GM19238 (cell line): ENCODE data around the gene CFLAR.
"Not testable (repeated sequence)": the region's sequence is repeated elsewhere in the genome, so short reads cannot be mapped to it uniquely, and the experiment has no call there.

Source experiments
- DNase-seq: peaks from one replicate; pipeline ENCODE4 v3.0.0; 2011; ENCODE audit warnings: low spot score; ENCODE audit not compliant: insufficient read length

CFLAR gene

DNA sequence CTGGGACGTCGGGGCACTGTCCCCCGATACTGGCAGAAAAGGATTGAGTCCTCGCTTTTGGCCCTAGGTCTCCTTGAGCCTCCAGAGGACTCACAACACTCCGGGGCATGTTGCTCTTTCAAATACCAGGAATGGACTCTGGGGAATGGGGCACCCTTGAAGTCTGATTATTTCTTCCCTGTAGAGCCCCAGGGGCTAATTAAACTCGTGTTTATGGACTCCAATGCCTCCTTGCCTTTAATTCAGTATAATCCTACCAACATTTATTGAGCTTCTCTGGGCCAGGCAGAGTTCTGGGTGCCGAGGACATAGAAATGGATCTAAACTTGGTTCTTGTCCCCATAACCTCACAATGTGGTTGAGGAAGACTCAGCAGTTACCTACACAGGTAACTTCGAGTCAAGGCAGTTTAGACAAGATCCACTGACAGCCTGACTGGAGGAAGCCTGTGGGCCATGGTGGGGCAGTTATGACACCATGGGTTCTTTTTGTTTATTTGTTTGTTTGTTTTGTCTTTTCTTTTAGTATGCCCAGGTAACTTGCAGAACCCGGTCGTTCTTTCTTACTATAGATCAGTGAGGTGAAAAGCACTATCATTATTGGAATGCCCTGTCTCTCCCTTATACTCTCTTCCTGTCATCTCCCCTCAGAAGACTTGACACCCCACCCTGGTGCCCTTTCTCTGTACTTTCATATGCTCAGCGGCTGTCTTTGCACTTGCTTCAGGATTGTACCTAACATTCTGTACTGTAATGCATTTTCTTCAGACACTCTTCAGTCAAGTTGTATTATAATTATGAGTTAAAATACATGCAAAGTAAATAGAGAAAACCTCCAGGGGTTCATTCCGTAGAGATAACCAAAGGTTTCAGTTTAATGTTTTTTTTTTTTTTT lies 3.2 kb downstream of the CFLAR start:
- no peak for DNase-seq

DNA sequence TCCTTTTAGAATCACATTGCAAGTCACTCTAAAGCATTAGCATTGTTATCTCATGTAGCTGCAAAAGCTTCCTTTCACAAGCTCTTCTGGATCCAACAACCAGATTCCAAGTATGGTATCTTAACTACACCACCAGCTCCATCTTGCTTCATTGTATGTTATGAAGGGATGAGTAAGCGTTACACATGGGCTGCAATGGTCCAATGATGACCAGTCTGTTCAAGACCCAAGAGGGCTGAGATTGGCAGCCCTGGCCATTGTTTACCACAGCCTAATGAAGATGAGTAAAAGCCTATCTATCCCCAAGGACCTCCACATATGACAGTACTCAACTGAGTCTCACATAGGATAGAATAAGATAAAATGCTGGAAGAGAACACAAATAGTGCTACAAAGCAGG lies 6.3 kb downstream of the CFLAR start:
- DNase-seq, result no peak

DNA sequence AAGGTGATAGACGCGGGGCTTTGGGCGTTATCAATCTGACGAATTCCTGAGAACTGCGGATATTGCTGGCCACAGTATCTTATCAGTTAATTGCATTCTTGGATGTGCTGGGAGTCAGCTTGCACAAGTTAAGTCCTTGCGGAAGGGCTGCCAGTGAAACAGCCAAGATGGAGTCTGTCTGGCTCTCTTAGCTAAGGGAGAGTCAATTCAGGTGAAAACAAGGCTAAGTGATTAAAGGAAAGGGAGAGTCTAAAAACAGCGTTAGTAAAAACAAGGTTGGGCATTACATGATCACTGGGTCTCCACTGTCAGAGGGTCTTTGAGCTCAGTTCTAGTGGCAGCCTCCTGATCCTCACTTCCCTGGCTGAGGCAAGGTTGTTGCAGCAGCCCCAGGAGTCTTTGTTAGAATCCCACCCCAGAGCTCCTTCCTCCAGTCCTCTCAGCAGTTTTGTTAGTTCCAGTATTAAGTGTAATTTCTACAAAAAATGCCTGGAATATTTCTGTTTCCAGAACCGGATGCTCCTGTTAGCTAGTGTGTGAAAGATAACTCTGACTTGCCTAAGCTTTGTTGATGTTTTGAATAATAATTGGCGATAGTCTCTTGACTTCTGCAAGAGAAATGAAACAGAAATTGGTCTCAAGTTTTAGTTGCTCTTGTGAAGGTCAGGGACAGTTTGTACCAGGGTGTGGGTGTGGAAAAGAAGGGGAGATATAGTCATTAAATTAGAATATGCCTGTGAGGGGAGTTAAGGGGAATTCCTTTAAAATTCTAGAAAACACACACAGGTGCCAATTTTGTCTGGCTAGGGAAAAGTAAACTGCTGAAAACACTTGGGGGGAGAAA lies 10.6 kb downstream of the CFLAR start:
- no peak for DNase-seq

DNA sequence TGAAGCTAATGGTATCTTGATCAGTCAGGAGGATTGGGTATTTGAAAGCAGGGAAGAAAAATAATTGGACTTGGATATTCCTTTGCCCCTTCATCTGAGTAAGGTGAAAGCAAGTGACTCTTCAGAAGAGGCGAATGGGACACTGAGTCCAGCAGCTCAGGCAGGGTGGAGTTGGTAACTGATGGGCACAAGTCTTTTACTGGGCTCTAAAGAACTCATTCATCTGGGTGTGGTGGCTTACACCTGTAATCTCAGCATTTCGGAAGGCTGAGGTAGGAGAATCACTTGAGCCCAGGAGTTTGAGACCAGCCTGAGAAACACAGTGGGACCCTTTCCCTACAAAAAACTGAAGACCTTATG lies 11.2 kb downstream of the CFLAR start:
- no peak for DNase-seq

DNA sequence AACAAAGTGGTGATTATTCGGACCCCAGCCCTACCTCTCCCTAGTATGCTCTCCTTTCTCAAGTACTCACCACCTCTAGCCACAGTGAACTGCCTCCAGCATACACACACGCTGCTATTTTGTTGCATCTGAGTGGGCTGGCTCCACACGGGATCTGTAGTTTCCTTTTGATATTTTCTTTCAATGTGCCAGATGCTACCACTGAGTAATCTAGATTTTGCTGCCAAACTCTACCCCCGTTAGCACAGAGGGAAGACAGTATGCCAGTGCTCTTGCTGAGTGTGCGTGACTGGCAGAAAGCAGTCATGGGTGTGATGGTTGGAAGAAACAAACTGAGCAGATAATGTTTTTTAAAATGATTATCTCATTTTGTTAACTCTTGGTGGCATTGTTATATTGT lies 11.6 kb downstream of the CFLAR start:
- no peak for DNase-seq

DNA sequence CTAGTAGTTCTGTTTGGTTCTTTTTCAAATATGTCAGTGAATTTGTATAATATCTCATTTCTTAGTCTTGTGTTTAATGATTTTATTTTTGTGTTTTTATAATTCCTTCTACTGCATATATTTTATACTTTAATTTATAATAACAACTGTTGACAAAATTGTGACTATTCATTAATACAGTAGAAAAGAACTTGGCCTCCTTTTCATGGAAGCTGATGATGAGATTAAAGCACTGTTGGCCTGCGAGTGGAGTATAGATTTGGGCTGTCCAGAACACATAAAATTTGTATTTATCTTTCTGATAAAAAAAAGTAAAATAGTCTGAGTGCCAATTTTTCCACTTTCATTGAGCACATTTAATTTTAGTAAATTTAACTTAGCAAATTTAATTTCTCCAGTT lies 12.1 kb downstream of the CFLAR start:
- DNase-seq, result no peak

DNA sequence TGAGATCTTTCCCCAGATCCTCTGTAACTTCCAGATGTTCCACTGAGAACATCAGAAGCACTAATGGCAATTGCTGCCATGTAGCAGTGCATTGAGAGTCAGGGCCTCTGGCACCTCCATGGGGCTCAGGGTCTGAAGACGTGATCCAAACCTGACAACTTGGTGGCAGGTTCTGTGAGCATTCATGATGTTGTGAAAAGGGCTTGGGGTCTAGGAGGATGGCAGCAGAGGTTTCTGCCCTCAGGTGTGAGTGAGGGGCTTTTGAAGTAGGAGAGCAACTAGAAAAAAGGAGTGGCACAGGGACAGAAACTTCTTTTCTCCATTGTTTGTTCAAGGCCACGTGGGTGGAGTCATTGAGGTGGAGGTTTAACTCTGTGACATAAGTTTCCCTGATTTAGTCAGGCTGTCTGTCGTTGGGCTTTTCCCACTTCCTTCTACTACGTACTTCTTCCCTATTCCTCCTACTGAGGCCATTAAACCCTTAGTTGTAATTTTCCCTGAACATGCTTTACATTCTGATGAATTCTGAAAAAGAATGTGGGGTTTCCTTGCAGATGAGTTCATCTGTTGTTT lies 13.1 kb downstream of the CFLAR start:
- DNase-seq, result no peak

DNA sequence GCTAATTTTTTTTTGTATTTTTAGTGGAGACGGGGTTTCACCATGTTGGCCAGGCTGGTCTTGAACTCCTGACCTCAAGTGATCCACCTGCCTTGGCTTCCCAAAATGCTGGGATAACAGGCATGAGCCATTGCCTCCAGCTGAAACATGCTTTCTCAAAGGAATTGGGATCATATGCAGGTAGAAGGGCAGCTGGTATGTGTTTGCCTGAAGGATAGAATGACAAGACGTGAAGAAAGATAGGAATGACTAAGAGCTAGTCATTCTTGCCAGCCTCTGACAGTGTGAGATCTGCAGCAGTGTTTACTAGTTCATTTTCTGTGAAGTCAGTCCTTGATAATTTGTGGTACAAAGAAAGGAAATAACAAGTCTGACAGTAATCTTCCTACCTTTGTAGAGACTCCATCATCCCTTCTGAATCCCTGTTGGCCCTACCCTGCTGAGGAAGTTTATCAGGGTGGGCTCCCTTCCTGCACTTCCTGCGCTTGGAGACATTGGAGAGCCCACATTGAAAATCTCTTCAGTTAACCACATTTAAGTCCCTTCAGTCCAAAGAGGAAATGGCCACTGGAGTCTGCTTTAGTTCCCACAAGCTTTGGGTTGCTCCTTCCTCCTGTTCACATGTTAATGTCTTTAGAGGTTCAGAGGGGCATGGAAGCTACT lies 14.7 kb downstream of the CFLAR start:
- no peak for DNase-seq

DNA sequence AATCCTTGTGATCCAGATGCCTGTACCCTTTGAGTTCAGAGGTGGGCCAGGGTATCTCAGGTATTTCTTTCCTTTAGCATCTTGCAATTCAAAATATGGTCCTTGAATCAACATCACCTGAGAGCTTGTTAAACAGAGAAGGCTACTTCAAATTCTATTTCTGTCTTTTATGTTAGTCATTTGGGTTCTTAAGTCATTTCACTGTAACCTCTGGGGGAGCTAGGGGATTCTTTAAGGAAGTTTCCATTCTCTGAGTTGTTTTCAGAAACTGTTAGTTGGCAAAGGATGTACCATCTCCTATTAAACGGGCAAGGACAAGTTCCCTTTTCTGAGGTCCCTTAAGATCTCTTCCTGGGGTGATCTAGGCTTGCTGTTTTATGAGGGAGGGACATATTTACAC lies 16.6 kb downstream of the CFLAR start:
- DNase-seq, result no peak

DNA sequence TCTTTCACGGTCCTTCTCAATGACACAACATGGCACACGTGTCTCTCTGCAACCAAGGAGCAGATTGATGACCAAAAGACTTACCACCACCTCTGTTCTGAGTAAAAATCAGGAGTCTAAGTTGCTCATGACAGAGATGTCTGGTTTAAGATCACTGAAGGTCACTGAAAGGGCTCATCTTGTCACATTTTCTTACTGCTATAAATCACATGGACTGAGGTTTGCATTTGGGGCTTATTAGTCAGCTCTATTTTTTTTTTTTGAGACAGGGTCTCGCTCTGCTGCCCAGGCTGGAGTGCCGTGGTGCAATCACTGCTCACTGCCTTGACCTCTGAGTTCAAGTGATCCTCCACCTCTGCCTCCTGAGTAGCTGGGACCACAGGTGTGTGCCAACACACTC lies 19.4 kb downstream of the CFLAR start:
- no peak for DNase-seq

DNA sequence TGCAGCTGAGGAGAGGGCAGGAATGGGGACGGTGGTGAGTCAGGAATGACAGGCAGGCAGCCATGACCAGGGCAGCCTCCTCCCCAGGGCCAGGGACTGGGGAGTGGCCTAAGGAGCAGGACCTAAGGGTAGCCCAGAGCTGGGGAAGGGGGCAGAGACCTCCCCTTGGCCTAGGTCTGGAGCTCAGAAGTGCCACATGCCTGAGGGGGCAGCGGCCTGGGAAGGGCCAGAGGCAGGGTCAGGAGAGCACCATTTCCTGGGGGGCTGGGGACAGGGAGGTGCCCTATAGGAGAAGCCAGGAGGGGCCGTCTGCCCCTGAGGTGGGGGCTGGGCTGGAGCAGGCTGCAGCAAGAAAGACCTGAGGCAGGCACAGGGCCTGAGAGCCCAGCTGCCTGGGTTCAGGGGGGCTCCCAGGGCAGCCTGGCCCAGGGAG lies 20.9 kb downstream of the CFLAR start:
- DNase-seq, result no peak

DNA sequence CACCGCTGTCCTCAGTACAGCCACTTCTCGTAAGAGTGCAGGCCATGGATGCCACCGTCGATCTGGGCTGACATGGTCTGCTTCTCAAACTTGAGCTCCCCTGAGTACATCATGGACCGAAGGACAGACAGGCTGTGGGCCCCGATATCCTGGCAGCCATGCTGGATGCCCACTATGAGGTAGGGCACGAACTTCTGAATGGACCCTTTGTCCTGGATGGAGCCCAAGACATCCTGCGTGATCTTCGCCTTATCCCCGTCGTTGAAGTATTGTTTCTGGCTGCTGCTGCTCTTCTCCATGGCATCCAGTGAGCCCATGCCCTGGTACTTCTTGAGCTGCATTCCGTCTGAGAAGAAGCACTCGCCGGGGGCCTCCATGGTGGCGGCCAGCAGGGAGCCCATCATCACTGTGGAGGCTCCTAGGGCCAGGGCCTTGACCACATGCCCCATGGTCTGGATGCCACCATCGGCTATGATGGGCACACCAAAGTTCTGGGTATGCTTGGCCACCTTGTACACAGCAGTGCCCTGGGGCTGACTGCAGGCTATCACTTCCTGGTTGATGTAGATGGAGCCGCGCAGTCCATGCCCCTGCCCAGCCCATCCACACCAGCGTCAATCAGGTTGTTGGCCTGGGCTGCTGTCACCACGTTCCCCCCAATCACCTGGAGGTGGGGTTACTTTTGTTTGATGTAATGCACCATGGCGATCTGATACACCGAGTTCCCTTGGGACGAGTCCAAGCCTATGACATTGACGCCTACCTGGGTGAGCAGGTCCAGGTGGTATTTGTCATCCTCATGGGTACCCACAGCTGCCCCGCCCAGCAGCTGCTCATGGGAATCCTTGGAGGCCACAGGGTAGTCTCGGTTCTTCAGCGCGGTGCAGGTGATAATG lies 21.8 kb downstream of the CFLAR start:
- no peak for DNase-seq

DNA sequence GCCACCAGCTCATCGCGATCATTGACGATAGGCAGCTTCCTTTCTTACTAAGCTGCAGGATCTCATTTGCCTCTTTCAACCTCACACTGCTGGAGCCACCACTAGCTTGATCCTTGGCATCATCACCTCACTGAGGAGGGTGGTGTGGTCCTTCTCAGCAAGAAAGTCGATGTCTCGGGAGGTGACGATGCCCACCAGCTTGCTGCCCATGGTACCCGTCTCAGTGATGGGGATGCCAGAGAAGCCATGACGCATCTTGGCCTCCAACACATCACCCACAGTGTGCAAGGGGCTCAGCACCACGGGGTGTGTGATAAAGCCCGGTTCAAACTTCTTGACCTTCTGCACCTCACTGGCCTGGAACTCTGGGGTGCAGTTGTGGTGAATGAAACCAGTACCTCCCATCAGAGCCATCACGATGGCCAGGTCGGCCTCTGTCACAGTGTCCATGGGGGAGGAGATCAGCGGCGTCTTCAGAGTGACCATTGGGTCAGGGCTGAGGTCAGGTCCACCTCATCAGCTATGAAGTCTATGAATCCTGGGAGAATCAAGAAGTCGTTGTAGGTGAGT lies 22.5 kb downstream of the CFLAR start:
- no peak for DNase-seq

DNA sequence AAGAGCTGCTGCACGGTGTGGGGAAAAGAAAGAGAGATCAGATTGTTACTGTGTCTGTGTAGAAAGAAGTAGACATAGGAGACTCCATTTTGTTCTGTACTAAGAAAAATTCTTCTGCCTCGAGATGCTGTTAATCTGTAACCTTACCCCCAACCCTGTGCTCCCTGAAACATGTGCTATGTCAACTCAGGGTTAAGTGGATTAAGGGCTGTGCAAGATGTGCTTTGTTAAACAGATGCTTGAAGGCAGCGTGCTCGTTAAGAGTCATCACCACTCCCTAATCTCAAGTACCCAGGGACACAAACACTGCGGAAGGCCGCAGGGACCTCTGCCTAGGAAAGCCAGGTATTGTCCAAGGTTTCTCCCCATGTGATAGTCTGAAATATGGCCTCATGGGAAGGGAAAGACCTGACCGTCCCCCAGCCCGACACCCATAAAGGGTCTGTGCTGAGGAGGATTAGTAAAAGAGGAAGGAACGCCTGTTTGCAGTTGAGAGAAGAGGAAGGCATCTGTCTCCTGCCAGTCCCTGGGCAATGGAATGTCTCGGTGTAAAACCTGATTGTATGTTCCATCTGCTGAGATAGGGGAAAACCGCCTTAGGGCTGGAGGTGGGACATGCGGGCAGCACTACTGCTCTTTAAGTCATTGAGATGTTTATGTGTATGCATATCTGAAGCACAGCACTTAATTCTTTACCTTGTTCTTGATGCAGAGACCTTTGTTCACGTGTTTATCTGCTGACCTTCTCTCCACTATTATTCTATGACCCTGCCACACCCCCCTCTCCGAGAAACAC lies 23.2 kb downstream of the CFLAR start:
- not testable (repeated sequence) for DNase-seq

DNA sequence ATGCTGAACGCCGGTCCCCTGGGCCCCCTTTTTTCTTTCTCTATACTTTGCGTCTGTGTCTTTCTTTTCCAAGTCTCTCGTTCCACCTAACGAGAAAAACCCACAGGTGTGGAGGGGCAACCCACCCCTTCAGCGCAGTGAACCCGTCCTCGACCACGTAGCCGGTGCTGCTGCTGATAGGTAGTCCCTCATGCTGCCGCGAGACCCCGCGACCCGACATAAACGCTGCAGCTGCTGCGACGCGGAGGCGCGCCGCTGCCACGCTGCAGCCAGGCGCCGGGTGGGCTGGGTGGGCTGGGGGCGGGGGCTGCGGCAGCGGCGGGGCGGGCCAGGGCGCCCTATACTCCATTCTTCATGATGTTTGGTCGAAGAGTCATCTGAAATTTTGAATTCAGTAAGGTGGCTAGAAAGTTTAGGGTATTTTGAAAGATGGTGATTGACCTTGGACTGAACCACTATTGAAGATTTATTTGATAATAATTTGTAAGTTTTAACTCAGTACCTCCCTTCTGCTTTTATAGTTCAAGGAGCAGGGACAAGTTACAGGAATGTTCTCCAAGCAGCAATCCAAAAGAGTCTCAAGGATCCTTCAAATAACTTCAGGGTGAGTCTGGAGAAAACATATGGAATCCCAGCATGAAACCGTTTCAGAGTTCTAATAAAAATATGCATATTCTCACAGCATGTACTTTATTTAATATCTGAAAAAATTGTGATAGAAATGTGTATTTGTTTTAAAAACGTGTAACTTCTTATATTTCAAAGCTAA lies 24.1 kb downstream of the CFLAR start:
- DNase-seq, result no peak

DNA sequence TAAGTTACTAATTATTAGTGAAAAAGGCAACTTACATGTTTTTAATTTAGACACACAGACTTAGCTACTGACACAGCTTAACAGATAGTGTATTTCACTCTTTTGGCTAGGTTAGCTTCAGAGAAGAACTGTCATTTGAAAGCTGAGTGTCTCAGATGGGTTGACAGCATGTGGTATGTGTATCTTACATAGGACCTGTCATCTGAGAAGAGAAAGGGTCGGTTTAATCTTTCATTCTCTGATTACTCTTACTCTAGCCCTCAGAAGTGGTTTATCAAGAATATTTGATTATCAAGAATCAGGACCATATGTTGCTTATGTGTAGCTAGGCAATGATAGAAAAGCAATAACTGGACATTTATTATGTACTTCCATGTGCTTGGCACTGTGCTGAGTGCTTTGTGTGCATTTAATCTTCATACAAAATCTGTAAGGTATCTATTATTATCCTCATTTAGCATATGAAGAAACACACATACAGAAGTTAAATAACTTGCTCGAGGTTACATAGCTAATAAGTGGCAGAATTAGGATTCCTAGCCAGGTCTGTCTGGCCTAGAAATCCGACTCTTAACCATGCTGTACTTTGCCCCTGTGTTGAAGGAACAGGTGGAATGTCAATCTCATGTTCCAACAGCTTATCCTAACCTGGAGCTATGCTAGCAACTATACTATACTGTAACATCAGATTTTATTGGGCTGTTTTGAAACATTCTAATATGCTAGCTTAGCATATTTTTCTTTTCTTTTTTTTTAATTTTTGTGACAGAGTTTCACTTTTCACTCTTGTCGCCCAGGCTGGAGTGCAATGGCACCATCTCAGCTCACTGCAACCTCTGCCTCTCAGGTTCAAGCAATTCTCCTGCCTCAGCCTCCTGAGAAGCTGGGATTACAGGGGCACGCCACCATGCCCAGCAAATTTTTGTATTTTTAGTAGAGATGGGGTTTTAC lies 28.4 kb downstream of the CFLAR start:
- DNase-seq, result no peak

DNA sequence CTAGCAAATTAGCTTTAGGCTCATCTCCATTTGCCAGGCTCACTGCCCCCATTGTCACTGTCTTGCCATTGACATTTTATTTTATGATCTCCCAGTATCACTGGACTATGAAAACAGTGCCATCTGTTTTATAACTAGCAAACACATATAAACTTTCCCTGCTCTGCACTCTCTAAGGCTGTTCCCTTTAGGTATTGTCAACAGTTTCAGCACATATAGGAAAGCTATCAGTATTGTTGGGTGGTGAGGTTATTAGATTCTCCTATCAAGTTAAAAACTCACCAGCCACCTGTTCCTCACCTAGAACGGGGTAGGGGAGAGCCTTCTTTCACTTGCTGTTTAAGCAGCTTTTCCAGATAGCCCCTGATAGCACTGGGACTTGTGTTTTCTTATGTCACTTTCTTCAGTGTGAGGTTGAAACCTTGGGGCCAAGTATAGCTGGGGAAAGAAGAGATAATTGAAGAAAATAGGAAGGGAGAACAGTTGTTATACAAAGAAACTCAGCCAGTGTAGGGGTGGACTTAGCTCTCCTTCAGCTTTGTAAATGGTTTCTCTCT lies 32.5 kb downstream of the CFLAR start:
- no peak for DNase-seq
